Gastroesophageal sphincter (tissue), 4 donors: Measurements from ENCODE around the gene TSEN15. TPM values are rescaled to one million over a fixed set of nuclear protein-coding genes. Genes with fewer than 3 reads are reported as not detected.
A peak's percentile ranks its signal among the peaks of the same experiment; 100 is the strongest.

Experiments
- ATAC-seq: fragments of 150-250 bp; one replicate; pipeline ENCODE4 v1.9.1; 2016; ENCODE audit warnings: mild to moderate bottlenecking, moderate library complexity
- H3K27ac ChIP-seq, 4 donors: fragments of 200-600 bp; sonication (generic) in 3 of 4; 1 replicate in 3 of 4; 2 replicates in 1 of 4; pipeline ENCODE4 v1.5.1; 2016 to 2019
- H3K27me3 ChIP-seq: fragments of 200-600 bp; sonication (generic); one replicate; pipeline ENCODE4 v1.5.1; 2019
- H3K36me3 ChIP-seq, 2 donors: fragments of 200-600 bp; sonication (generic); one replicate each; pipeline ENCODE4 v1.5.1; 2019; ENCODE audit warnings: control low read depth in 1 of 2
- H3K4me1 ChIP-seq, 3 donors: fragments of 200-600 bp; sonication (generic); 1 replicate in 2 of 3; 2 replicates in 1 of 3; pipeline ENCODE4 v1.5.1; 2016 to 2019; ENCODE audit warnings: control low read depth in 2 of 3
- H3K4me3 ChIP-seq, 2 donors: fragments of 200-600 bp; sonication (generic); one replicate each; pipeline ENCODE4 v1.5.1; 2019; ENCODE audit warnings: mild to moderate bottlenecking in 1 of 2, moderate library complexity in 1 of 2
- H3K9me3 ChIP-seq, 3 donors: fragments of 200-600 bp; sonication (generic); one replicate each; pipeline ENCODE4 v1.5.1; 2017 to 2019; ENCODE audit warnings: control low read depth in 2 of 3
- CTCF ChIP-seq, 4 experiments: fragments of 200-600 bp in 2 of 4; fragments of 450-650 bp in 2 of 4; sonication (generic) in 1 of 4; IDR thresholded peaks; one replicate each; pipeline ENCODE4 v1.5.1; 2017 to 2019; ENCODE audit warnings: antibody characterized with exemption in 4 of 4, mild to moderate bottlenecking in 2 of 4, moderate library complexity in 2 of 4
- EP300 ChIP-seq: sonication (generic); formaldehyde crosslinking; IDR thresholded peaks from one replicate; pipeline ENCODE4 v1.6.1; 2017; ENCODE audit warnings: antibody characterized with exemption, mild to moderate bottlenecking
- POLR2A ChIP-seq, 2 donors: fragments of 450-650 bp; IDR thresholded peaks; one replicate each; pipeline ENCODE4 v1.6.1; 2017; ENCODE audit warnings: antibody characterized with exemption in 2 of 2, mild to moderate bottlenecking in 2 of 2, moderate library complexity in 1 of 2
- POLR2AphosphoS5 ChIP-seq: sonication (generic); formaldehyde crosslinking; IDR thresholded peaks from one replicate; pipeline ENCODE4 v1.6.1; 2017; ENCODE audit warnings: antibody characterized with exemption
- WGBS, 2 donors: methylation state at CpG; one replicate each; pipeline ENCODE4 v1.1.5; 2018; ENCODE audit warnings: low coverage in 1 of 2; 5-methylcytosine and 5-hydroxymethylcytosine counted together
- total RNA-seq, 4 donors: library from RNA; depleted of rRNA; stranded (reverse); fragments of >200 nt; gene quantifications; one replicate each; pipeline ENCODE4 v1.1.0, GENCODE V29; 2016

The TSEN15 gene
- total RNA-seq, 4 donors from 2014 or later: 24.0 to 72.8 (median 49.1) TPM

GRCh38 chr1:184019069-184019468 is 32.5 kb upstream of the TSEN15 start:
- Histone ChIP-seq H3K36me3 (no peaks in the 10 kb centered on the region), H3K4me1 (peaks cover 0 to 14% (median 0%) of the 10 kb centered on the region in 3 donors), H3K9me3 (no peaks in the 10 kb centered on the region), H3K27ac (peak overlapping the region in 2 of 4 donors; percentile 13 to 27), H3K4me3 (no peak overlapping the region), H3K27me3 (no peaks in the 10 kb centered on the region)
- 60 to 86% methylated on average over 5 of the region's 5 CpGs for WGBS, 2 donors
- no peak for TF ChIP-seq CTCF (IDR thresholded peaks at IDR 0.05)
- TF ChIP-seq POLR2A (IDR thresholded peaks at IDR 0.05): no peak
- TF ChIP-seq POLR2AphosphoS5: no peak
- no peak for TF ChIP-seq EP300
- peak; percentile 55 for ATAC-seq

- Histone ChIP-seq H3K4me3 (no peak overlapping the region), H3K27me3 (no peaks in the 10 kb centered on the region), H3K36me3 (no peaks in the 10 kb centered on the region), H3K27ac (no peak overlapping the region), H3K9me3 (no peaks in the 10 kb centered on the region), H3K4me1 (peaks cover 0 to 14% (median 0%) of the 10 kb centered on the region in 3 donors)
- TF ChIP-seq POLR2A (IDR thresholded peaks at IDR 0.05) (no peak), POLR2AphosphoS5 (no peak), CTCF (IDR thresholded peaks at IDR 0.05) (no peak), EP300 (no peak)
- WGBS, 2 donors: 60 to 65% methylated on average over 1 to 2 of the region's 2 CpGs
- ATAC-seq: no peak
These were observed 32.0 kb upstream of the TSEN15 start for GRCh38 chr1:184019506-184019905.

- no peaks in the 10 kb centered on the region for H3K27me3 ChIP-seq
- ATAC-seq: no peak
- H3K27ac ChIP-seq: no peak overlapping the region
- H3K4me3 ChIP-seq: no peak overlapping the region
- H3K4me1 ChIP-seq: peaks cover 0 to 14% (median 0%) of the 10 kb centered on the region in 3 donors
- no peaks in the 10 kb centered on the region for H3K9me3 ChIP-seq
- 97 to 100% methylated on average over 2 of the region's 2 CpGs for WGBS, 2 donors
- TF ChIP-seq POLR2AphosphoS5 (no peak), EP300 (no peak), CTCF (IDR thresholded peaks at IDR 0.05) (no peak), POLR2A (IDR thresholded peaks at IDR 0.05) (no peak)
- no peaks in the 10 kb centered on the region for H3K36me3 ChIP-seq
These were observed 31.2 kb upstream of the TSEN15 start for GRCh38 chr1:184020328-184020727.

- no peaks in the 10 kb centered on the region for H3K27me3 ChIP-seq
- peaks cover 0 to 18% (median 0%) of the 10 kb centered on the region in 3 donors for H3K4me1 ChIP-seq
- H3K27ac ChIP-seq: no peak overlapping the region
- H3K9me3 ChIP-seq: no peaks in the 10 kb centered on the region
- no peak for ATAC-seq
- no peak for TF ChIP-seq EP300
- no peak for TF ChIP-seq POLR2AphosphoS5
- no peak for TF ChIP-seq POLR2A (IDR thresholded peaks at IDR 0.05)
- no peak for TF ChIP-seq CTCF (IDR thresholded peaks at IDR 0.05)
- no peaks in the 10 kb centered on the region for H3K36me3 ChIP-seq
- 75% methylated on average over 2 of the region's 3 CpGs; no CpG with 5 or more reads in 1 of the 2 donors for WGBS, 2 donors
- no peak overlapping the region for H3K4me3 ChIP-seq
These were observed 30.7 kb upstream of the TSEN15 start for GRCh38 chr1:184020855-184021254.

GRCh38 chr1:184021728-184022127 is 29.8 kb upstream of the TSEN15 start:
- no peaks in the 10 kb centered on the region for H3K36me3 ChIP-seq
- H3K4me3 ChIP-seq: no peak overlapping the region
- H3K27ac ChIP-seq: peak overlapping the region in 2 of 4 donors; percentile 5 to 7
- no peaks in the 10 kb centered on the region for H3K9me3 ChIP-seq
- WGBS, 2 donors: 30 to 31% methylated on average over 1 of the region's 1 CpG
- H3K4me1 ChIP-seq: peaks cover 0 to 18% (median 0%) of the 10 kb centered on the region in 3 donors
- no peak for ATAC-seq
- TF ChIP-seq POLR2A (IDR thresholded peaks at IDR 0.05): no peak
- no peak for TF ChIP-seq CTCF (IDR thresholded peaks at IDR 0.05)
- no peak for TF ChIP-seq EP300
- TF ChIP-seq POLR2AphosphoS5: no peak
- H3K27me3 ChIP-seq: no peaks in the 10 kb centered on the region
